ENCODE measurements around the gene ZSWIM6.

ZSWIM6 gene

DNA sequence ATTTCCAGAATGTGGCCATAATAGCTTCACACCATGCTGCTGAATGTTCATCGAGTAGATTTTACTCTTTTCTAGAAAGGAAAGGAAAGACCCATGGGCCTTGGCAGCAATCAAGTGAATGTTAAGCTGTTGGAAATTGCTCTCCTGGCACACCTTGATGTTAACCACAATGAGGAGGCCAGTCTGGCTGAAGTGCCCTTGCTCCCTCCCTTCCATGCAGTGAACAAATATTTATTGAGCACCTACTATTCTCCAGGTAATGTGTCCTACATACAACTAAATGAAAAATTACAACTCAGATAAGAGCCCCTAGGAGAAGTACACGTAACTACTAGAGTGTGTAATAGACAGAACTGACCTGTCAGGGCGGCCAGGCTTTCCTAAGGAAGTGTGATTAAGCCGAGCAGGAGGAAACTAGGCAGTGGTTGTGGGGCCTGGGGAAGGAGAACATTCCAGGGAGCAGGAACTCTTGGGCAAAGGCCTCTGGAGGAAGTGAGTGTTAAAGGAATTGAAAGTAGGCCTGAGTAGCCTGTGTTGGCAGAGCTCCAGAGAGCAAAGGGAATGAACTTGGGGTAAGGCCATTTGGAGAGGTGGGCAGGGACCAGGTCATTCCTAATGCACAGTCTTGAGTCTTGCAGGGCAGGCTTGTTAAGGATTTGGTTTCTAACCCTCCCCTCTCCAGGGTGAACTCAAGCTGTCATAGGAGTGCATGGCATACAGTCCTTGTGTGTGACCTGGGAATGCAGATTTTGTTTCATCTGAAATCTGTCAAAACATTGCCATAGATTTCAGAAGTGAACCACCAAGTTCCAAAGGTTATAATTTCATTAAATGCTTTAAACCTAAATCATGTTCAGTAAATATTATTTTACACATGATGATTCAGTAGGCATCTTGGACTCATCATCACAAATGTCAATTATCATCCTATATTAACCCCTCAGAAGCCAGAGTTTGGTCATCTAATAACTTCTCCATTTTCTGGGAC is 9.0 kb upstream of the ZSWIM6 start:
- H3K4me3 ChIP-seq (ENCODE audit: low read depth, low read length) = no peak overlapping the region
- DNase-seq (ENCODE audit: low read depth) = no peak
- TF ChIP-seq, protein P1, sequence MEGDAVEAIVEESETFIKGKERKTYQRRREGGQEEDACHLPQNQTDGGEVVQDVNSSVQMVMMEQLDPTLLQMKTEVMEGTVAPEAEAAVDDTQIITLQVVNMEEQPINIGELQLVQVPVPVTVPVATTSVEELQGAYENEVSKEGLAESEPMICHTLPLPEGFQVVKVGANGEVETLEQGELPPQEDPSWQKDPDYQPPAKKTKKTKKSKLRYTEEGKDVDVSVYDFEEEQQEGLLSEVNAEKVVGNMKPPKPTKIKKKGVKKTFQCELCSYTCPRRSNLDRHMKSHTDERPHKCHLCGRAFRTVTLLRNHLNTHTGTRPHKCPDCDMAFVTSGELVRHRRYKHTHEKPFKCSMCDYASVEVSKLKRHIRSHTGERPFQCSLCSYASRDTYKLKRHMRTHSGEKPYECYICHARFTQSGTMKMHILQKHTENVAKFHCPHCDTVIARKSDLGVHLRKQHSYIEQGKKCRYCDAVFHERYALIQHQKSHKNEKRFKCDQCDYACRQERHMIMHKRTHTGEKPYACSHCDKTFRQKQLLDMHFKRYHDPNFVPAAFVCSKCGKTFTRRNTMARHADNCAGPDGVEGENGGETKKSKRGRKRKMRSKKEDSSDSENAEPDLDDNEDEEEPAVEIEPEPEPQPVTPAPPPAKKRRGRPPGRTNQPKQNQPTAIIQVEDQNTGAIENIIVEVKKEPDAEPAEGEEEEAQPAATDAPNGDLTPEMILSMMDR (IDR thresholded peaks at IDR 0.05; ENCODE audit: insufficient read depth, low read depth, low read length, missing control alignments) = no peak

DNA sequence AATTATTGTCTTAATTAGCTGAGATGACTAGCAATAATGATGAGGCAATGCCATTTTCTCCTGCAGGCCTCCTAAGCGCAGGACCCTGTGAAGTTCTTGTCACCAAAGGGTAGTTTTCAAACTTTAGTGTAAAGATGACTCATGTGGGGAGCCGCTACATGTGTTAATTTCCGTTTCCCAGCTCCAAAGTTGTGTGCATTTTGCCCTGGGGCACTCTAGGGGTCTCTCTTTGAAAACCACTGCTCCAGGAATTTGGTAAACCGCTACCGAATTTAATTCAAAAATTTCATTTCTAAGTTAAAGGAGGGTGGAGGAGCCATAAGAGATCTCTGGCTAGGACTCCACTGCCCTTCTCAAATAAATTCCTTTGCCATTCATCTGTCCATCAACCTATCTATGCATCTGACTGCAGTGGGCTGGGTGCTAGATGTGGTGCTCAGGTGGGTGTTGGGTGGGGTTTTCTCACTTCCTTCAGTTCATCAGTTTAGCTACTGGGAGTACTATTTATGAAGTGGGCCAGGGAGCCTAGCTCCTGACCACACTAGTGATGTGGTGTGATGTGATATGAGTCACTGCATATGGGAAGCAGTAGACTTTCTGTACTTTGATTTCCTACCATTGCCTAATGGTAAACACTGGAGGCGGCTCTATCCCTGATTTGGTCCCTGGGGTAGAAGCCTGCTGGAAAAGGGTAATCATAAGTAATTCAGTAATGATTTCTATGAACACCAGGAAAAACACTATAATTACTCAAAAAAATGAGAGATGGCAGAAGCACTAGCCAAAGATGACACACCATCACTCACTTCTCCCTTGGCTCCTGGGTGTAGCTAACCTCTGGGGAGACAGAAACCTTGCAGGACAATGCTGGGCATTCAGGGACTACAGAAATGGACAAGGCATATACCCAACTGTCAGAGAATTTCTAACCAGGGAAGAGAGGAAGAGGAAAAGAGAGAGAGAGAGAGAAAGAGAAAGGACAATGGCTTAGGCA is 4.0 kb upstream of the ZSWIM6 start:
- H3K4me3 ChIP-seq (ENCODE audit: low read depth, low read length) = no peak overlapping the region
- TF ChIP-seq, protein P1 (IDR thresholded peaks at IDR 0.05; ENCODE audit: insufficient read depth, low read depth, low read length, missing control alignments) = no peak
- DNase-seq (ENCODE audit: low read depth) = peak; percentile 81

DNA sequence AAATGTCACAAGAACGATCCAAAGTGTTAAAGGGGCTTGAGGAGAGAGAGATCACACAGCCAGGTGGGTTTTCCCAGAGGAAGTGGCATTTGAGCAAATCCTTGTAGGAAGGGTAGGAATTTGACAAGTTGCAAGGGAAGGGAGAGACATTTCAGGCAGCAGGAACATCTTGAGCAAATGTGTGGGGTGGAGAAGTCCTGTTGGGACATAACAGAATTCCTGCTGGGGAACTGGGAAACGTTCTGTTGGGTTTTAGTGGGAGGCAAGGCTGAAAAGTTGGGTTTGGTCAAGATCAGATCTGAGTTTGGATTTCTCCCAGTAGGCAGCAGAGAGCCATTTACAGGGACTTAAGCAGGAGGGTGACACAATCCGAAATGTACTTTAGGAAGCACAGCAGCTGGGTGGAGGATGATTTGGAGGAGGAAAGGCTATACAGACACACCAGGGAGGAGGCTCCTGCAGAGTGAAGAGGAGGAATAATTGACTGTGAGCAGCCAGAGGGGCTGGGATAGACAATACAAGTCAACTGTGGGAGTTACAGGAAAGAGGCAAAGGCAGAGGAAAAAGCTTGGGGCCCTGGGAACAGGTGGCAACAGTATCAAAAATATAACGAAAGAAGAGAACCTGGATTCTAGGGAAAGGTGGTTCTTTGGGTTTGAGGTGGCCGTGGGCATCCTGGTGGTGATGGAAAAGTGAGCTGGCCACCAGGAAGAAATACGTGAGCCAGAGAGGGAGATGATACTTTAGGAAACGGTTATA is 3.1 kb upstream of the ZSWIM6 start:
- no peak overlapping the region for H3K4me3 ChIP-seq (ENCODE audit: low read depth, low read length)
- TF ChIP-seq, protein P1 (IDR thresholded peaks at IDR 0.05; ENCODE audit: insufficient read depth, low read depth, low read length, missing control alignments) = no peak
- no peak for DNase-seq (ENCODE audit: low read depth)

DNA sequence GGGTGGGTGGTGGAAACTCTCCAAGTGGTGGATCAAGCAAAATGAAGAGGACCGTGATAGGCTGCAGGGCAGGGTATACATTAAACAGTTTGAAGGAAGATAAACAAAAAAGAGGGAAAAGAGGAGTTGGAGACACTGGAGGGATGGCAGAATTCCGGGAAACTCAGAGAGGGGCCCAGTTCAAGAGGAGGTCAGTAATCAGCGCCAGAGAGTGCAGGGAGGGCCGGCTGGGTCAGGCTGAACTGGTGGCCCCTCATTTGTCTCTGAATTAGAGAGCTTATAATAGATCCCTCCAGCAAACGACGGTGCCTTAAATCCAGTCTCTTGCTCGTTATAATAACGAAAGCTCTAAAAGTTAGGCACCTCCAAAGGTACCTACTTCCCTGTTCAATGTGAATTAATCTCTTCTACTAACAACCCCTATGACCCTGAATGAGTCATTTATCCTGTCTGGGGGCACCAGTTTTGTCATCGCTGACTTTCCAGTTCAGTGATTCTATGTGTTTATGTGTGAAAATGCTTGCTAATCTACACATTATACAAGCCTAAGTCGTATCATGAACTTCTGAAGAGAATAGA is 2.4 kb upstream of the ZSWIM6 start:
- H3K4me3 ChIP-seq (ENCODE audit: low read depth, low read length) = no peak overlapping the region
- TF ChIP-seq, protein P1 (IDR thresholded peaks at IDR 0.05; ENCODE audit: insufficient read depth, low read depth, low read length, missing control alignments) = no peak

DNA sequence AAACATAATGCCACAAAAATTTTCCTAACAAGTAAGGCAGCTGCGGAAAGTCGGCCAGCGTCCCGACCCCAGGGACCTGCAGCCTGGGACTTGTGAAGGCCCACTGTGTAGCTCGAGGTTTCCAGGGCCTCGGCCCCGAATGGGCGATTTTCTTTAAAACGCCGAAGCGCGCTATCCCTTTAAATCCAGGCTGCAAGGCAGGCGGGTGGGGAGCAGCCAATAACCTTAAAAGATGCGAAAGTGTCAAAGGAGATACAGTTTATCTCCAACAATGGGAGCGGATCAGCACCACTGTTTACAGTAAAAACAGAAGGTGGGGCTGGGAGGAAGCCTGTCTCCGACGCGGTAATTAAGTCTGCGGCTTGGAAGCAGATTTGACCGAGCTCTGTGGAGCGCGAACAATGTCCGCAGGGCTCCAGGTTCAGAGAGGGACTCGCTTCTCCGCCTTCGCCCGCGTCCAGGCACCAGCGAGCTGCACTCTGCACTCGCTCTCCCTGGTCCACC is 1.7 kb upstream of the ZSWIM6 start:
- peak overlapping the region; percentile 53 for H3K4me3 ChIP-seq (ENCODE audit: low read depth, low read length)
- TF ChIP-seq, protein P1 (IDR thresholded peaks at IDR 0.05; ENCODE audit: insufficient read depth, low read depth, low read length, missing control alignments) = no peak
- DNase-seq (ENCODE audit: low read depth) = no peak

More for the DNA sequence above, 2.4 kb upstream of the ZSWIM6 start:
- DNase-seq (ENCODE audit: low read depth) = peak; percentile 34

Measured in GM12865 (cell line).